Neural progenitor cell (in vitro differentiated cells): ENCODE measurements around the gene APOL3.

Source experiments
- CTCF ChIP-seq: fragments of 200-600 bp; sonication (generic); IDR thresholded peaks from 2 replicates; pipeline ENCODE4 v1.5.1; 2017; ENCODE audit warnings: antibody characterized with exemption, mild to moderate bottlenecking
- EZH2 ChIP-seq: fragments of 200-600 bp; sonication (generic); IDR thresholded peaks from 2 replicates; pipeline ENCODE4 v1.6.1; 2017; ENCODE audit warnings: antibody characterized with exemption, mild to moderate bottlenecking, moderate library complexity
- EZH2phosphoT487 ChIP-seq: fragments of 200-600 bp; sonication (generic); IDR thresholded peaks from 2 replicates; pipeline ENCODE4 v1.6.1; 2017; ENCODE audit warnings: antibody characterized with exemption

- no peak for TF ChIP-seq EZH2phosphoT487
- no peak for TF ChIP-seq CTCF
- TF ChIP-seq EZH2, result no peak
Measured at GRCh38 chr22:36164621-36165020, 4.1 kb upstream of the APOL3 start.
